NCI-H748 treated with DMSO at 0.1 percent for 48 hours (cell line): ENCODE measurements around the gene AKR1C3.
"Not testable (repeated sequence)": the region's sequence is repeated elsewhere in the genome, so short reads cannot be mapped to it uniquely, and the experiment has no call there.

Experiments used
- DNase-seq: peaks from one replicate; lab custom pipeline; 2025; lab: John Stamatoyannopoulos, UW

Gene AKR1C3

DNA sequence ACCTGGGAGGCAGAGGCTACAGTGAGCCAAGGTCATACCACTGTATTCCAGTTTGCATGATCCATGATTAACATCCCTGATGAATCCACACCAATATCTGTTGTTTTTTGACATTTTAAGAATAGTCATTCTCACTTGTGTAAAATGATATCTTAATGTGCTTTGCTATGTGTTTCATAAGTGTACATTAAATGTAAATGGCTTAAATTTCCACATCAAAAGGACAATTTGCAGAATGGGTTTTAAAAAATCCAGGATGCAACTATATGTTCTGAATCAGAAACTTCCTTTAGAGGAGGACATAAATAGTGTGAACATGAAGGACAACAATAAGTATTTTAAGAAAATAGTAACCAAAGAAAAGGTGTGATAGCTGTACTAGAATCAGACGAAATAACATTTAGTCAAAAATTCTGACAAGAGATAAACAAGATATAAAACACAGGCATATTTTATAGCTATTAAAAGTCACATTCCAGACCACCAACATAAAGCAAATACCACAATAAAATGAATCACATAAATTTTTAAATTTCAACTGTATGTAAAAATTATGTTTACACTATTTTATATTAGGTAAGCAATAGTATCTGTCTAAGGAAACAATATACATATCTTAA is 42.4 kb downstream of the AKR1C3 start:
- DNase-seq: no peak

DNA sequence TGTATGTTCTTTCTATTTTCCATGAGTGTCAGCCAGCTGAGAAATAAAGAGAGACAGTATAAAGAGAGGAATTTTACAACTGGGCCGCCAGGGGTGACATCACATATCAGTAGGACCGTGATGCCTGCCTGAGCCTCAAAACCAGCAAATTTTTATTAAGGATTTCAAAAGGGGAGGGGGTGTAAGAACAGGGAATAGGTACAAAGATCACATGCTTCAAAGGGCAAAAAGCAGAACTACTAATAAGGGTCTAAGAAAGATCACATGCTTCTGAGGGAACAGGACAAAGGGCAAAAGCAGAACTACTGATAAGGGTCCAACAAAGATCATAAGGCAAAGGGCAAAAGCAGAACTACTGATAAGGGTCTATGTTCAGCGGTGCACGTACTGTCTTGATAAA is 43.5 kb downstream of the AKR1C3 start:
- DNase-seq: not testable (repeated sequence)

DNA sequence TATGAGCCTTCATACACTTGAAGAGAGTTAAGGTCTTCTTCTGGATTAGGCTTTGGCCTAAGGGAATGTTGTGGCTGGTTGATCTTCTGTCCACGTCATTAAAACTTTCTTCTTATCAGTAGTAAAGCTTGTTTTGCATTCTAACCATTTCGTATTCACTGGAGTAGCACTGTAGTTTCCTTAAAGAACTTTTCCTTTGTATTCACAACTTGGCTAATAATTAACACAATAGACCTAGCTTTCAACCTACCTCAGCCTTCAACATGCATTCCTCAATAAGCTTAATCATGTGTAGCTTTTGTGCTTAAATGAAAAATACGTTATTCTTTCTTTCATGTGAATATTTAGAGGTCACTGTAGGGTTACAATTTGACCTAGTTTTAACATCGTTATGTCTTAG is 48.0 kb downstream of the AKR1C3 start:
- no peak for DNase-seq

DNA sequence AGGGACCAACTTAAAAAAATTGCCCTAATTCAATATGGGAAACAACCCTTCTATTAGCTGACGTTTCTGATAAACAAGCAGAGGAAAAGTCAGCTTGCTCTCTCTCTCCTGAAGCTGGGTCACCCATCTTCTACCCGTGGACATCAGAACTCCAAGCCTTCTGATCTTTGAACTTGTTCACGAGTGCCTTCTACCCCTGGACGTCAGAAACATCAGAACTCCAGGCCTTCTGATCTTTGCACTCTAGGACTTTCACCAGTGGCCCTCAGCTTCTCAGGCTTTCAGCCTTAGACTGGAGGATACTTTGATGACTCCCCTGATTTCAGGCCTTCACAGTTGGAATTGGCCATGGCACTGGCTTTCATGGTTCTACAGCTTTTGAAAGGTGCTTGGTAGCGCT is 48.9 kb downstream of the AKR1C3 start:
- no peak for DNase-seq

DNA sequence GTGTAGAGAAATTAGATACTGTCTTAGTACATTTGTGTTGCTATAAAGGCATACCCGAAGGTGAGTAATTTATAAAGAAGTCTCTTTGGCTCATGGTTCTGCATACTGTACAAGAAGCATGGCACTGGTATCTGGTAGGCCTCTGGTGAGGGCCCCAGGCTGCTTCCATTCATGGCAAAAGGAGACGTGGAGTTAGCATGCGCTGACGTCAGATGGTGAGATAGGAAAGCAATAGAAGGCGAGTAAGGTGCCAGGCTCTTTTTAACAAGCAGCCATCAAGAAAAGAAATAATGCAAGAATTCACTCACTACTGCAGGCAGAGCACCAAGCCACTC is 52.7 kb downstream of the AKR1C3 start:
- no peak for DNase-seq

DNA sequence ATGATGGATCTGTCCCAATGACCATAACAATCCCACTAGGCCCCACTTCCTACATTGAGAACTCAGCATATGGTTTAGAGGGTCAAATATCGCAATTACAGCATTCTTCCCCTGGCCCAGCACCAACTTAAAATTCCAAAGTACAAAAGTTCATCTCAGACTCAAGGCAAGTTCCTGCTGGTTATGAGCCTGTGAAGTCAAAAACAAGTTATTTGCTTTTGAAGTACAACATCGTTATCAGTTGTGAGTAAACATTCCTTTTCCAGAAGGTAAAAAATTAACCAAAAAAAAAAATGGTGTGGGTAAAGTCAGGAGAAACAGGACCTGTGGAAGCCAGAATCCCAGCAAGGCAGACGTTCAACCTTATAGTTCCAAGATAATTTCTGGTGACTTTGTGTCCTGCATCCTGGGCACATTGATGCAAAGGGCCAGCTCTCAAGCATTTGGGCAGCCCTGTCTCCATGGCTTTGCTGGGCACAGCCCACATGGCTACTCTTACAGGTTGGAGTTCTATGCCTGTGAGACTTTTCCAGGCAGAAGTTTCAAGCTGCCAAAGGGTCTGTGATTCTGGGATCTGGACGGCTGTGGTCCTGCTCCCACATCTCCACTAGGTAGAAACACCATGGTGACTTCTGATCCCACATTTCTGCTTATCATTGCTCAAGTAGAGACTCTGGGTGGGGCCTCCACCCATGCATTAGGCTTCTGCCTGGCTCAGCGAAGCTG is 53.2 kb downstream of the AKR1C3 start:
- DNase-seq: no peak

DNA sequence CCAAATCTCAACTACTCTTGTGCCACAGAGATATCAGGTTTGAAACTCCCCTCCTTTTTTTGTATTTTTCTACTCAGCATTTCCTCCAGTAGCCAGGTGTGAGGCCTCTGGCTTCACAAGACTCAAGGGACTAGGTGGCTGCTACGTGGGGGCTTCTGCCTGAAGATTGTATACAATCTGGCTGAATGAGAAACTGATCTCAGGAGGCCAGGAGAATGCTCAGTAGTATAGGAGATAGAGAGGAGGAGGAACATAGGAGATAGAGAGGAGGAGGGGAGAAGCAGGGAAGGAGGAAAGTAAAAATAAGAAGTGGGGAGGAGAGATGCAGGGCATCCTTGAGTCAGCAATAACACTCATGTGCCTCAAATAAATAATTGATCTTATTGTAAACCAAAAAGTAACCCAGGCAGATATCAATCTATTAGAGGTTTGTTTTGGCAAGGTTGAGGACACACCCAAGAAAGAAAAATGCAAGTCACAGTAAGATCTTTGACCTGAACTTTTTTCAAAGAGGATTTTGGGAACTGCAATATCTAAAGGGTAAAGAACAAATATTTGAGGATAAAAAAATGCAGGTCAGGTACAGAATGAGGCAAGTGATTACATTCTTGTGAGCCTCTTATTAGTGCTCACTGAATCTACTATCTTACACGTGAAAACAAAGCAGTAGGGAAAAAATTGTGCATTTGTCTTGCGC is 53.9 kb downstream of the AKR1C3 start:
- DNase-seq: no peak

DNA sequence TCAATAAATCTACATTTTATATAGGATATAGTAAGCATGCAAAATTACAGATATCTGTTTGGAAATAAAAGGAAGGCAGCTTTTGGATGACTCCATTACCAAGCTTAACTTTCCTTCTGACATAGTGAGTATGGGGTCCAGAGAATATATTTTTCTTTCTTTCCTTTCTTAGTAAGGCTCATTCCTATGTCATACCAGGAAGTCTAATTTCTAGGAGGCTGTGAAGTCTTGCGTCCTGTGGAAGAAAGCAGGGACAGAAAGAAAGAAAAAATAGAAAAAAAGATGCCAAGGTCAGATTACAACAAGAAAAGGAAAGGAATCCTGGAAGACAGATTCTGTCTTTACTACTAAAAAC is 54.4 kb downstream of the AKR1C3 start:
- no peak for DNase-seq

DNA sequence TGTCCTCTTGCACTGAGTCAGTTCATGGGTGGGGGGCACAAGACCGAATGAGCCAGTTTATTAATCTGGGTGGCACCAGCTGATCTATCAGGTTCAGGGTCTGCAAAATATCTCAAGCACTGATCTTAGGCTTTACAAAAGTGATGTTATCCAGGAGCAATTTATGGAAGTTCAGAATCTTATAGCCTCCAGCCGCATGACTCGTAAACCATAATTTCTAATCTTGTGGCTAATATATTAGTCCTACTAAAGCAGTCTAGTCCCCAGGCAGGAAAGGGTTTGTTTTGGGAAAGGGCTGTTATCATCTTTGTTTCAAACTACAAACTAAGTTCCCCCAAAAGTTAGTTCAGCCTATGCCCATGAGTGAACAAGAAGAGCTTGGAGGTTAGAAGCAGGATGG is 56.9 kb downstream of the AKR1C3 start:
- no peak for DNase-seq

DNA sequence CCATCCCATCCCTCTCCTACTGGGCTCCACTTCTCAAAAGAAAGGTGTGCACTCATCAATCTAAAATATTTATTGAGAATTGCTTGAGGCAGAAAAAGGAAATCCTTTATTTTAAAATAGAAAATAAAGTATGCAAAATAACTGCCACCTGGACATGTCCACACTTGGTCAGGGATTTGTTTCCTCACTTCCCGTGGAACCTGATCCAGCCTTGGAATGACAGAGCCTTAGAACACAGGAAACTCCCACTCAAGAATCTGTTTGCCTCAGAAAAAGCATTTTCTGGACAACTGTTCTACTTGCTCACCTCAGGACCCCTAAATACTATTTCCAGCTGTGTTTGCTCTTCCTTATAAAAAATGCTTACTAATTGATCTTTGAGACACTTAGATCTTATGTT is 61.7 kb downstream of the AKR1C3 start:
- no peak for DNase-seq
